ENCODE results near the gene PA2G4. TPM values are rescaled to one million over a fixed set of nuclear protein-coding genes. Genes with fewer than 3 reads are reported as not detected.
"Not testable (repeated sequence)": the region's sequence is repeated elsewhere in the genome, so short reads cannot be mapped to it uniquely, and the experiment has no call there.

The PA2G4 gene
- total RNA-seq, 2 donors from 2014 or later, result 69.6 to 155 TPM

DNA sequence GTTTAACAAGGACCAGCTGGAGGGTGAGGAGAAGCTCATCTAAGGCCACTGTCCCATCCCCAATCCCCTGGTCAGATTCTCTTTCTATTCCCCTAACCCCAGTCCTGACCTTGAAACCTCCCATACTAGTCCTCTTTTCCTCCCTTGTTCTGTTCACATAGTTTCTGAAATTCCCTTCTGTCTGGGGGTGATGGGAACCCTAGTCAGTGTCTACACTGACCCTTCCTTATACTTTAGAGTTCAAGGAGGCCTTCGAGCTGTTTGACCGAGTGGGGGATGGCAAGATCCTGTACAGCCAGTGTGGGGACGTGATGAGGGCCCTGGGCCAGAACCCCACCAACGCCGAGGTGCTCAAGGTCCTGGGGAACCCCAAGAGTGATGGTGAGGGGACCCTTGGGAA, 50.5 kb downstream of the PA2G4 start:
- H3K27me3 ChIP-seq, result no peaks in the 10 kb centered on the region
- no peak overlapping the region for H3K27ac ChIP-seq
- H3K9me3 ChIP-seq, result no peaks in the 10 kb centered on the region
- no peaks in the 10 kb centered on the region for H3K36me3 ChIP-seq
- no peak overlapping the region for H3K4me3 ChIP-seq
- TF ChIP-seq, protein P1, sequence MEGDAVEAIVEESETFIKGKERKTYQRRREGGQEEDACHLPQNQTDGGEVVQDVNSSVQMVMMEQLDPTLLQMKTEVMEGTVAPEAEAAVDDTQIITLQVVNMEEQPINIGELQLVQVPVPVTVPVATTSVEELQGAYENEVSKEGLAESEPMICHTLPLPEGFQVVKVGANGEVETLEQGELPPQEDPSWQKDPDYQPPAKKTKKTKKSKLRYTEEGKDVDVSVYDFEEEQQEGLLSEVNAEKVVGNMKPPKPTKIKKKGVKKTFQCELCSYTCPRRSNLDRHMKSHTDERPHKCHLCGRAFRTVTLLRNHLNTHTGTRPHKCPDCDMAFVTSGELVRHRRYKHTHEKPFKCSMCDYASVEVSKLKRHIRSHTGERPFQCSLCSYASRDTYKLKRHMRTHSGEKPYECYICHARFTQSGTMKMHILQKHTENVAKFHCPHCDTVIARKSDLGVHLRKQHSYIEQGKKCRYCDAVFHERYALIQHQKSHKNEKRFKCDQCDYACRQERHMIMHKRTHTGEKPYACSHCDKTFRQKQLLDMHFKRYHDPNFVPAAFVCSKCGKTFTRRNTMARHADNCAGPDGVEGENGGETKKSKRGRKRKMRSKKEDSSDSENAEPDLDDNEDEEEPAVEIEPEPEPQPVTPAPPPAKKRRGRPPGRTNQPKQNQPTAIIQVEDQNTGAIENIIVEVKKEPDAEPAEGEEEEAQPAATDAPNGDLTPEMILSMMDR (IDR thresholded peaks at IDR 0.05), result no peak
- peaks cover 12% of the 10 kb centered on the region for H3K4me1 ChIP-seq
- no peak overlapping the region for H3K9ac ChIP-seq (ENCODE audit: low read depth in 2 of 2, low read length in 2 of 2)
- intact Hi-C loops (cut with DNase I), result no loop called here
- DNase-seq, result no peak

DNA sequence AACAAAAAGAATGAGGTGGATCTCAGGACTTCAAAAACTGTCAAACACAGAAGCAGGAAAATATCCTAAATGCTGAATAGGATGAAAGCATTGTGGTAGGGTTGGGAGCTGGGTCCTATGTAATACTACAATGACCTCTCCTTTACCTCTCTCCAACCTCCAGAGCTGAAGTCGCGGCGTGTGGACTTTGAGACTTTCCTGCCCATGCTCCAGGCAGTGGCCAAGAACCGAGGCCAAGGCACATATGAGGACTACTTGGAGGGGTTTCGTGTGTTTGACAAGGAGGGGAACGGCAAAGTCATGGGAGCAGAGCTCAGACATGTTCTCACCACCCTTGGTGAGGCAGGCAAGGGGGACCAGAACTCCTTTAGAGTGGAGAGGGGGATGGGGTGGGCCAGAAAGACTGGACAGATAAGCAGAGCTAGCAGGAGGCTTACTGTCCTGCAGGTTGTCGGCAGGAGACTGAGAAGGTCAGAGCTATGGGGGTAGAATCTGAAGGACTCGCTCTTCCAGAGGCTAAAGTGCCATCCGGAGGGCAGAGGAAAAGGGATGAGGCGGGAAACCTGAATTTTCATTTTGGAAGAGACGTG, 51.0 kb downstream of the PA2G4 start:
- intact Hi-C loops (cut with DNase I), result no loop called here
- Histone ChIP-seq H3K27me3 (no peaks in the 10 kb centered on the region), H3K4me1 (peaks cover 17% of the 10 kb centered on the region), H3K4me3 (no peak overlapping the region), H3K9me3 (no peaks in the 10 kb centered on the region), H3K27ac (no peak overlapping the region), H3K9ac (ENCODE audit: low read depth in 2 of 2, low read length in 2 of 2) (no peak overlapping the region), H3K36me3 (no peaks in the 10 kb centered on the region)
- DNase-seq, result no peak
- TF ChIP-seq, protein P1 (IDR thresholded peaks at IDR 0.05), result no peak

DNA sequence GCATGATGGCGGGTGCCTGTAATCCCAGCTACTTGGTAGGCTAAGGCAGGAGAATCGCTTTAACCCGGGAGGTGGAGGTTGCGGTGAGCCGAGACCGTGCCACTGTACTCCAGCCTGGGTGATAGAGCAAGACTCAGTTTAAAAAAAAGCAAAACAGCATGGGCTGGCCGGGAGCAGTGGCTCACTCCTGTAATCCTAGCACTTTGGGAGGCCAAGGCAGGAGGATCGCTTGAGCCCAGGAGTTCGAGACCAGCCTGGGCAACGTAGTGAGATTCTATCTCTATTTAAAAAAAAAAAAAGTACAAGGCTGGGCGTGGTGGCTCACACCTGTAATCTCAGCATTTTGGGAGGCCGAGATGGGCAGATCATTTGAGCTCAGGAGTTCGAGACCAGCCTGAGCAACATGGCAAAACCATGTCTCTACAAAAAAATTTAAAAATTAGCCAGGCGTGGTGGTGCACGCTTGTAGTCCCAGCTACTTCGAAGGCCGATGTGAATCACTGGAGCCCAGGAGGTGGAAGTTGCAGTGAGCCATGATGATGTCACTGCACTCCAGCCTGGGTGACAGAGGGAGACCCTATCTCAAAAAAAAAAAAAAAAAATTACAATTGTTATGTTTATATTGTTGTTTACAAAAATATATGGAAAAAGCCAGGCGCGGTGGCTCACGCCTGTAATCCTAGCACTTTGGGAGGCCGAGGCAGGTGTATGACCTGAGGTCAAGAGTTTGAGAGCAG, 52.3 kb downstream of the PA2G4 start:
- peak overlapping the region; percentile 94 for H3K27ac ChIP-seq
- H3K9me3 ChIP-seq; intact Hi-C loops (cut with DNase I); H3K27me3 ChIP-seq; H3K36me3 ChIP-seq; DNase-seq: not testable (repeated sequence)
- H3K9ac ChIP-seq (ENCODE audit: low read depth in 2 of 2, low read length in 2 of 2), result peak overlapping the region in 1 of 2 donors; percentile 100
- H3K4me1 ChIP-seq, result peaks cover 10% of the 10 kb centered on the region
- H3K4me3 ChIP-seq, result peak overlapping the region; percentile 76

DNA sequence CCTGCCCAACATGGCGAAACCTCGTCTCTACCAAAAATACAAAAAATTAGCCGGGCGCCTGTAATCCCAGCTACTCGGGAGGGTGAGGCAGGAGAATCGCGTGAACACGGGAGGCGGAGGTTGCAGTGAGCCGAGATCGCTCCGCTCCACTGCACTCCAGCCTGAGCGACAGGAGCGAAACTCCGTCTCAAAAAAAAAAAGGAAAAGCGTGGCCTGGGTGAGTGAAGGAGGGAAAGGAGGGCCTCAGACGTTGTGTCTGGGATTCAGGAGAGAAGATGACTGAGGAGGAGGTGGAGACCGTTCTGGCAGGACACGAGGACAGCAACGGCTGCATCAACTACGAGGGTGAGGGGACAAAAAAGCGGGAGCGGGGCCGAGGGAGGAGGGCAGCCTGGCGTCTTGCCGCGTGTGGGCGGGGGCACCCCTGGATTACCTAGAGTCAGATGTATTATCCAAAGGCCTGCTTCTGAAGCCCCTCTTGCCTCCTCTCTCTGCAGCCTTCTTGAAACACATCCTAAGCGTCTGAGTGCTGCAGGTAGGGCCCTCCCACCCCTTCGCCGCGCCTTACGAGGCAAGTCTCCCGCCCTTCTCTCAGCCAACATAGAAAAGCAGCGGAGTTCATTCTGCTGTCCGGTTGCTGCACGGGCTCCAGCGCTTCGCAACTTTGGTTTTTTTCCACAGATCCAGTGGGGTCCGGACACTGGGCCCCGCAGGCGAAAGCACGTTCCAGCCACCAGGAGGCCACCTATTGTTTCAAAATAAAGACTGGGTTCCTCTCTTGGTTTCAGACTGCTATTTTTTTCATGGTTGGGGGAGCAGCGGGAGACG, 53.1 kb downstream of the PA2G4 start:
- peaks cover 13% of the 10 kb centered on the region for H3K36me3 ChIP-seq
- H3K27me3 ChIP-seq, result no peaks in the 10 kb centered on the region
- intact Hi-C loops (cut with DNase I), result no loop called here
- peak; percentile 84 for DNase-seq
- peak overlapping the region; percentile 61 to 100 for H3K9ac ChIP-seq (ENCODE audit: low read depth in 2 of 2, low read length in 2 of 2)
- H3K4me1 ChIP-seq, result peaks cover 8% of the 10 kb centered on the region
- peak overlapping the region; percentile 94 for H3K27ac ChIP-seq
- H3K9me3 ChIP-seq, result no peaks in the 10 kb centered on the region
- H3K4me3 ChIP-seq, result peak overlapping the region; percentile 76
- TF ChIP-seq, protein P1 (IDR thresholded peaks at IDR 0.05), result peak; percentile 33

DNA sequence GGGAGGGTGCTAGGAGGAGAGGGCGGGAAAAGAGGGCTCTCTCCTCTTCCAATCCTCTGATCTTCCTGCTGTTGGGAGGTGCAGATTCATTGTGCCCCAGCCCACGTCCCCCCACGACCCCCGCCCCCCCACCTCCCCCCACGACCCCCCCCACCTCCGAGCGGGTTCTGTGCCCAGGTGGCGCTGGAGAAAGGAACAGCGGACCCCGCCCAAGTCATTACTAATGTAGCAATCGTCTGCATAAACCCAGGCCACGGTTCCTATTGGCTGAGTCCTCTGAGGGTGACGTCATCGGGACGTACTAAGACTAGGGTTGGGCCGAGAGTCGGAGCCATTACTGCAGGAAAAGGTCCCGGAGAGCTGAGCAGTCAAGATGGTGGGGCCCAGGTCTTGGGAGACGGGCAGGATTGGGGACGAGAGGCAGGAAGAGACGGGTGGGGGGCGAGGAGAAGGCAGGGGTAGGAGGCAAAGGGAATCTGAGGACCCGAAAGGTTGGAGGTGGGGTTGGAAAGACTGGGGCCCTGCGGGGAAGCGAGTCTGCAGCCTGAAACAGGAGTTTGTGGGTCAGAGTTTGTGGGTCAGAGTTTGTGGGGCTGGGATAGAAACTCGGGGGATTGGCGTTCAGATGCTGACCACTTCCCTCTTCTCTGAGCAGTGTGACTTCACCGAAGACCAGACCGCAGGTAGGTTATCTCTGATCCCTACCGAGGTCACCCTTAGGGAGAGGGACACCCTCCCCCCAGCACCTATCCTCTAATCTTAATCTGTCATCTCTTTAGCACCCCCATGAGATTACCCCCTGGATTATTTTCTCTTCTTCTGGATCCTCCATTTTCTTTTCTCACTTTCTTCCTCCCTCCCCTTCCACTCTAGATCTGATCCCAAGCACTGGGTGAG, 53.9 kb downstream of the PA2G4 start, which contains the start of gene MYL6:
TSS of gene MYL6 (plus strand) at position 331 of the 897 bp plus-strand sequence. CDS start at position 374, 43 bp downstream.
- no peaks in the 10 kb centered on the region for H3K27me3 ChIP-seq
- H3K27ac ChIP-seq, result peak within 1 kb of the TSS; percentile 96
- H3K36me3 ChIP-seq, result peaks cover 13% of the 10 kb centered on the region
- intact Hi-C loops (cut with DNase I), result no loop called here
- DNase-seq, result peak; percentile 98
- H3K9me3 ChIP-seq, result no peaks in the 10 kb centered on the region
- H3K4me3 ChIP-seq, result peak within 1 kb of the TSS; percentile 76
- TF ChIP-seq, protein P1 (IDR thresholded peaks at IDR 0.05), result no peak
- peaks cover 8% of the 10 kb centered on the region for H3K4me1 ChIP-seq
- peak within 1 kb of the TSS; percentile 93 to 100 for H3K9ac ChIP-seq (ENCODE audit: low read depth in 2 of 2, low read length in 2 of 2)

All from colonic mucosa (tissue), 4 donors.